Kidney glomerular epithelial cell (primary cell): Measurements from ENCODE around the gene GABRG2.

Experiments
- DNase-seq: peaks from one replicate; lab custom pipeline; 2025; lab: John Stamatoyannopoulos, UW

GABRG2 gene

DNA sequence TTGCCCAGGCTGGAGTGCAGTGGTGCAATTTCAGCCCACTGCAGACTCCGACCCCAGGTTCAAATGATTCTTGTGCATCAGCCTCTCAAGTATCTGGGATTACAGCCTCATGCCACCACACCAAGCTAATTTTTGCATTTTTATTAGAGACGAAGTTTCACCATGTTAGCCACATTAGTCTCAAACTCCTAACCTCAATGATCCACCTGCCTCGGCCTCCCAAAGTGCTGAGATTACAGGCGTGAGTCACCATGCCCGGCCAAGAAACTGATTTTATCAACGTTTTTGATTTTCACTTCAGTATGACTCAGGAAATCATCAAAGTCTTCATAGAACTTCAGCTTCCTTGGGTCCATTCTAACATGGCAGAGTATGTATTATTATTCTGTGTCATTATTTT, 125.4 kb downstream of the GABRG2 start:
- no peak for DNase-seq

DNA sequence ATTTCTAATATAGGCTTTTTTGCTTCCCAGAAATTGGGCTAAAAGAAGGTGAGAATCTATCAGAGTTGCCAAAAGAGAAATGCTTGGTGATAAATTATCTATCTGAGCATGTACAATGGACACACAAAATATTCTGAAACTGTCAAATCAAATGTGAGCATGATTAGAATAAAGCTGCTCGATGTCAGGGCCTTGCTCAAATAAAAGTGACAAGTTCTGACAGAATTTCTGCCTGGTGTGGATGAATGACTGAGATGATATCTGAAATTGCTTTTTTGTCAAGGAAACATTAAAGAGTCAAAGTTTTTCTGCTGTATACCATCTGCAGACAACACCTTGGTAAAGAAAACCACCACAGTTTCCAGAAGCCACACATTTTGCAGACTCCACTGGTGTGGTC, 128.8 kb downstream of the GABRG2 start:
- DNase-seq: no peak

DNA sequence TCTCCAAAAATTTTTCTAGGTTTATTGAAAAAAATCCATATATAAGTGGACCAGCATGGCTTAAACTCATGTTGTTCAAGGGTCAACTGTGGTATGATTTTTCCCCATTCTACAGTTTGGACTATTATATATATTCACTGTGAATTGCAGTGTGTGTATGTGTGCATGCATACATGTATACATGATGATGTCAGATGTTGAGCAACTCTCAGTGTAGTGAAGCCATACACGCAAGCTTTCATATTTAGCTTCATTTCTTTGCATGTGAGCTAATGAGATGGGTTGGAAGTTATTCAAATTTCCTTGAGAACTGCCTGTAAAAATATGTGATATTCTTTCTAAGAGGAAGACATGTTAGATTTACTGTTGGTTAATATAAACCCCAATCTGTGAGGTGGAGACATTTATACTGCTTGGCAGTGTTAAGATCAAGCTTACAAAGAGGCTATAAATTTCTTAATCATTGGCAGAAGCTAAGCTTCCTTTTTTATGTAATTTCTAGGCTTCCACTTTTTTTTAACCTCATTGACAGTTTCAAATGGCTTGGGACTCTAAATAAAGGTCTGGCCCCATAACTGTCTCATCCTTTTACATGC, 134.8 kb downstream of the GABRG2 start:
- no peak for DNase-seq
